NCI-H128 (cell line): ENCODE results near the gene CC2D2A.
"Not testable (repeated sequence)": the region's sequence is repeated elsewhere in the genome, so short reads cannot be mapped to it uniquely, and the experiment has no call there.

Source experiments
- DNase-seq: peaks from one replicate; lab custom pipeline; 2025; ENCODE audit not compliant: unreplicated experiment; lab: John Stamatoyannopoulos, UW

Gene CC2D2A

DNA sequence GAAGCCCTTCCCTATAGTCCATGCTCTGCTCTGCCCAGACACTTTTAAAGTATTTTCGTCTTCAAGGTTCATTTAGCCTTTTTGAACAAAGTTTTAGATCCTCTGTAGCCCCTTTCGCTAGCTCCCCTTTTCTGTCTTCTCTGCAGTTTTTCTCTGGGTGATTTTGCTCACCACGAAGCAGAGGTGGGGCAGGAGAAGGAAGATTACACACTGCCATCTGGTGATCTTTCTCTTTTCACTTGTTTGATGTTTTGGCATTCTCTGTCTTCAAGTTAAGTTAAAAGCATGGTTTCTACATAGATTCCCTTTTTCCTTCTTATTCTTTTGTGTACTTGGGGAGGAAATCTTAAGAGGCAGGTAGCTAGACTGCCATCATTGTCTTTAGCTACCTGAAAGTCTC, 43.9 kb downstream of the CC2D2A start:
- no peak for DNase-seq

DNA sequence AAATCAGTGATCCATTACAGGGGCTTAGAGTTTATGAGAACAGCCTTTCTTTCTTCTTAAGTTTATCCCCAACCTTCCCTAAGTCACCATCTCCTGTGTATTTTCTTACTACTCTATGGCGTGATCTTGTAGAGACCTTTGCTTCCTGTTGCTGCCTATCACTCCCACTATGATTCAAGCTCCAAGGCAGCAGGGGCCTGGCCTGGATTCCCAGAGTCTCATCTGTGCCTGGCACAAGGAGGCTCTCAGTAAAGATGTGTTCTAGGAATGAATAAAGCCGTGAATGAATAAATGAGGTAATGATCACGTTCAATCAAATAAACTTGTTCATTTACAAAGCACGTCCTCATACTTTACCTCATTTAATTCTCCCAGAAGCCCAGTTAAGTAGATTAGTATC, 45.4 kb downstream of the CC2D2A start:
- no peak for DNase-seq

DNA sequence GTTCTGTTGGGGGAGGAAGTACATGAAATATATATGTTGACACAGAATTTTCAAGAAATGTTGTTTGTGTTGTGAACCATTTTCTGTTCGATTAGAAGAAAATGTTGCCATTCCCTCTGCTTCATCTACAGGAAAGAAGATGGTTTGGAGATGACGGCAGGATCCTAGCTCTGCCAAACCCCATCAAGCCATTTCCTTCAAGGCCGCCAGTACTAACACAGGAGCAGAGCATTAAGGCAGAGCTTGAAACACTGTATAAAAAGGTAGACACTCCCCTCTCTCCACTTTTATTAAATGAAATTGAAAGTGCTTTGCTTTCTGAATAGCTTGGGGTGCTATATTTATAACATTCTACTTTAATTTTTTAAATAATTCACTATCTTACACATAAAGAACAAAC, 46.8 kb downstream of the CC2D2A start:
- no peak for DNase-seq

DNA sequence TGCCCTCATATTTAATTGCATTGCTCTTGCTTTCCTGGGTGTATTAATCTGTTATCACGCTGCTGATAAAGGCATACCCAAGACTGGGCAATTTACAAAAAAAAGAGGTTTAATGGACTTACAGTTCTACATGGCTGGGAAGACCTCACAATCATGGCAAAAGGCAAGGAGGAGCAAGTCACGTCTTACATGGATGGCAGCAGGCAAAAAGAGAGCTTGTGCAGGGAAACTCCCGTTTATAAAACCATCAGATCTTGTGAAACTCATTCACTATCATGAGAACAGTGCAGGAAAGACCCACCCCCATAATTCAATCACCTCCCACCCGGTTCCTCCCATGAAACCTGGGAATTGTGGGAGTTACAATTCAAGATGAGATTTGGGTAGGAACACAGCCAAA, 48.0 kb downstream of the CC2D2A start:
- DNase-seq = not testable (repeated sequence)

DNA sequence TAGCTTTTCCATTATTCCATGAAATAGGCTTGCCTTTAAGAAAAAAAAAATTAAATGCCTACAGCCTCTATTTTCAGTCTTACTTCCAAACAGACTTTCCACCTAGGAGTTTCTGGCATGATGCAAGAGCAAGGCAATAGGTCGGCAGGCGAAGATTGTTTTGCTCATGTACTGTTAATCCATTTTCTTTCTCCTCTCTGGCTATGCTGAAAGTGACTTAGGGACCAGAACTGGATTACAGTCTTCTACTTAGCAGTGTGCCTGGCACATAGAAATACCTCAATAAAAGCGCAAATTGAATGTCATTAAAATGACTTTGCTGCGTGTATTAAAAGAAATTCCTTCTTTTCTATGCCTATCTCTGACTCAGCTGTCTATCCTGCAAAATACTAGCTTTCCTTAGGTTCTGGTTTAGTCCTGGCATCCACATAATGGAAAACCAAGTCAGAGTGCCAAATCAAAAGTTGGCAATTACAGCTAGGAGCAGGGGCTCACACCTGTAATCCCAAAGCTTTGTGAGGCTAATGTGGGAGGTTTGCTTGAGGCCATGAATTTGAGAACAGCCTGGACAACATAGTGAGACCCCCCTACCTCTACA, 51.9 kb downstream of the CC2D2A start:
- DNase-seq = no peak

DNA sequence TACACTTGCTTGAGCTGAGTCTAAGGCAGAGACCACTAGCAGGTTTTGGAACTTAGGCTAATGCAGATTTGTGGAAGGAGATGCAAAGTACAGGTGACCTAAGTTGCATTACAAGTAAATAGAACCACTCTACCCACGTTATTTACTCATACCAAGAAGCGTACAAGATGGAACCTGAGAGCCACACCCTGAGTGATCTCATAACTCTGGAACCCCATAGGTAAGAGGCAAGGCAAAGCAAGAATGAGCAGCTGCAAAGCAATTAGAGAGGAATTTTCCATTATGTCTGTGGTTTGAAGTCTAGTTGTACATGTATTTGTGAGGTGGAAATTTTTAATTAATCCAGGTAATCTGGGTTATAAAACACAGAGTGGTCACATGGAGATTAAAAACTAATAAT, 55.4 kb downstream of the CC2D2A start:
- DNase-seq = no peak

DNA sequence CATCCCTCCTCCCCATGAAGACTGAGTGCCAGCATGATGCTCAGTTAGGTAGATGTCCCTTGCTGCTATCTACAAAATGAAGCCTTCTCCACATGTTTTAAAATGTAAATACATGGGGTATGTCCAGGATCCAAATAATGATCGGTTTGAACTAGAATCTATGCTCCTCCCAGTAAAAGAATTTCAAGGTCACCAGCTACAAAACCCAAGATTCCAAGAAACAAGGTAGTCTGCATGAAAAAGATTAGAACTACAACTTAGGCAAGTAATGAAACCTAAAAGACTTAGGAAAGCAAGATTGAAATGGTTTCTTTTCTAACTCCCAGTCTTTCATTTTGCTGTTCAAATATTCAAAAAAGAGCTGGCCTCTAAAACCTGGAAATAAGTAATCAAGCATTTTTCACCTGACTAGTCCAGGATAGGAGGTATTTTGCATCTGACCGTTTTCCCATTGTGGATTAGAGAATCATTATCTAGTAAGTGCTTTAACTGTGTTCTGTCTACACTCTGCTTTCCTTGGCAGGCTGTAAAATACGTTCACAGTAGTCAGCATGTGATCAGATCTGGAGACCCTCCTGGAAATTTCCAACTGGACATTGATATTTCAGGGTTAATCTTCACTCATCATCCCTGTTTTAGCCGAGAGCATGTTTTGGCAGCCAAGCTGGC, 57.4 kb downstream of the CC2D2A start:
- no peak for DNase-seq

DNA sequence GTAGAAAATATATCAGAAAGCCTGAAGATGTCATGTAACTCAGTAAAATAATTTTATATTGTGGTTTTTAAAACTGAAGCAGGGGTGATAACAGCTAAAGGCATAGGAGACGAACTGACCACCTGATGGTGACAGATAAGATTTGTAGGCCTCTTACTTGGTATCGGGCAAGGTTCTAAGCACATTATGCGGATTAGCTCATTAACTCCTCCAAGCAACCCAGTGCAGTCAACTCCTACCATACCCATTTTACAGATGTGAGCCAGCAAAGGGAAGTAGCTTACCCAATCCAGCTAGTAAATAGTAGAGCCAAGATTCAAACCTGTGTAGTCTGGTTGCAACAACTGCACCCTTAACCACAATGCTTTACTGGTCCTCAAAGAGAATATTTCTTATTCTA, 62.1 kb downstream of the CC2D2A start:
- DNase-seq = no peak

DNA sequence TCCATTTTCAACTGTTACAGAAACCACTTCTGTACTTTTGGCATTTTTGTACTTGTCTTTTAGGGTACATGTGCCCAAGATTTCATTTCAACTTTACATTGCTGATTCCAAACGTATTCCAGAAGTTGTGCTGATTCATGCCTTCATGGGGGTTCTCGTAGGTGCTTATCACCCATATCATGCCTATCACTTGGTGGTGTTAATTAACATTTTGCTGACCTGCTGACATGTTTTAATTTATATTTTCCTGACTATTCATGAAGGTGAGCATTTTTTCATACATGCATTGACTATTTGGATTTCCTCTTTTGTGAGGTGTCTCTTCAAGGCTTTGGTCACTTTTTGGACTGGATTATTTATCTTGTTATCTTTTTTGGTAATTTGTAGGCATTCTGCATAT, 64.1 kb downstream of the CC2D2A start:
- no peak for DNase-seq

DNA sequence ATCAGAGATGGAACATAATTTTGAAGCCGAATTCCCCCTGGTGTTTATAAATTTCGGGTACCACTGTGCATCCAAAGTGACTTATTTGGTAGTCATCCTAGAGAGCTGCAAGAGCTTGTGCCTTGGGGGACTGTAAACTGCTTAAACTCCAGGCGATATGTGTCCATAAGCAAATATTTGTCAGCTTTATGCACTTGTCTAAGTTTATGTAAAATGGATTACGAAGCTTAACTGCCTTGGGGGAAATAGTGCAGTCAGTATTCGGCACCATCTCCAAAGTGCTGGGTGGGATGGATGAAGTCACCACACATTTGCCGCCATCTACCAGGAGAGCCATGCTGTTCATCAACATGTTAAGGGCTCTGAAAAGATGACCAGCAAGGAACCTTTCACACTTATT, 65.9 kb downstream of the CC2D2A start:
- DNase-seq = no peak

DNA sequence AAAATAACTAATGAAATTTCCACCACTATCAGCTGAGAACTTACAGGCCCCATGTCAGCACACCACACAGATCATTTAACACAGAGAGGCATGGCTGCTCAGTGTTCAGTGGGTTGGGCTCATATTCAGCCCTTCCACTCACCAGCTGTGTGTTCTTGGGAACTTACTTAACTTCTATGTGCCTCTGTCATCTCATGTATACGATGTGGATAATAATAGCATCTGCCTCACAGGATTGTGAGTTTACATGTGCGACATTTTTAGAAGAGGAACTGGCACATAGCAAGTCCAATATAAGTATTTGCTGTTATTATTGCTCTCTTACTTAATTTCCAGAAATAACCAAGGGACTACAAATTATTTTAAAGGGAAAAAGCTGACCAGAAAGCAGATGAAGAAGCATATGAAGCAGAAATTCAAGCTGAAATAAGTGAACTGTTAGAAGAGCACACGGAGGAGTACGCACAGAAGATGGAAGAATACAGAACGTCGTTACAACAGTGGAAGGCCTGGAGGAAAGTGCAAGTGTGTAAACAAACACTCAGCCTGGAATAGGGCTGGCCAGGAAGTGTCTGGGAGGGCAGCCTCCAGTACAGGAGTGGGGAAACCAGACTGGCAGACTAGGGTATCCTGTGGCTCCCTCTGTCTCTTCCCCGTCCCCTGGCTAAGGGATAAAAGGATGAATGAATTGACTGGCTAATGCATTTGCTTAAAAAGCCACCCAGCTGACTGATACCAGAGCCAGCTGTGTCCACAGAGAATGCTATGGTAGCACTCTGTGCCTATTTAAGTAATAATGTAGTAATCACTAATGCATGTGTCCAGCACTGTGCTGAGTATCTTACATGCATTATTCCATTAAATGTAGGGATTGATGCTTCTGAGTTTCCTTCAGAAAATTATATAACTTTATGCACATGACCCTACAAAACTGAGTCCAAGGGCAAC, 67.1 kb downstream of the CC2D2A start:
- no peak for DNase-seq

DNA sequence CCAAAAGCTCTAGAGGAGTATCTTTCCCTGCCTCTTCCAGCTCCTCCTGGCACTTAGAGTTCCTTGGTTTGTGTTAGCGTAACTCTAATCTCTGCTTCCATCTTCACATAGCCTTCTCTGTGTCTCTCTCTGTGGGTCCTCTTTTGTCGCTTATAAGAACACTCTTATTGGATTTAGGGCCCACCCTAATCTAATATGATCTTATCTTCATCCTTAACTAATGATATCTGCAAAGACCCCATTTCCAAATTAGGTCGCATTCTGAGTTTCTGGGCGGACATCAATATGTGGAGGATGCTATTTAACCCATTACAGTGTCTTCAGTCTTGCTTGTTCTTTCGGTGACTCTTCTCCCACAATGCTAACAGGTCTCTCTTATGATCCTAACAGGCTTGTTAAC, 72.3 kb downstream of the CC2D2A start:
- no peak for DNase-seq

DNA sequence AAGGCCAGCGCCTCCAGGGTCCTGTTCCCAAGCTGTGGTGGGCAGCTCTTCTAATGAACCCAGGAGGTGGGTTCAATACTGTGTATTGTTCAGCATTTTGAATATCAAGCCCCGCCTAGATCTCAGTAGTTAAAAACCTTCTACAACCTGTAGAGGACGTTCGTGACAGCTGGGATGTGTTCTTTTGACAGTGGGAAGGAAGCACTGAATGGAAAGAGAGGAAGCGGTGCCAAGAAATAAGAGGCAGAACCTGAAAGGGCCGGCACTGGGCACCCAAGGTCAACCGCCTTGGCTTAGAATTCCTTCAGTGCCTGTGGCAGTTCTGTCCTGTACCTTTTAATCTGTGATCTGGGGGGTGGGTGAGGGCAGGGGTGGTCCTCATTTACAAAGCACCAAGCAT, 73.1 kb downstream of the CC2D2A start:
- DNase-seq = no peak

DNA sequence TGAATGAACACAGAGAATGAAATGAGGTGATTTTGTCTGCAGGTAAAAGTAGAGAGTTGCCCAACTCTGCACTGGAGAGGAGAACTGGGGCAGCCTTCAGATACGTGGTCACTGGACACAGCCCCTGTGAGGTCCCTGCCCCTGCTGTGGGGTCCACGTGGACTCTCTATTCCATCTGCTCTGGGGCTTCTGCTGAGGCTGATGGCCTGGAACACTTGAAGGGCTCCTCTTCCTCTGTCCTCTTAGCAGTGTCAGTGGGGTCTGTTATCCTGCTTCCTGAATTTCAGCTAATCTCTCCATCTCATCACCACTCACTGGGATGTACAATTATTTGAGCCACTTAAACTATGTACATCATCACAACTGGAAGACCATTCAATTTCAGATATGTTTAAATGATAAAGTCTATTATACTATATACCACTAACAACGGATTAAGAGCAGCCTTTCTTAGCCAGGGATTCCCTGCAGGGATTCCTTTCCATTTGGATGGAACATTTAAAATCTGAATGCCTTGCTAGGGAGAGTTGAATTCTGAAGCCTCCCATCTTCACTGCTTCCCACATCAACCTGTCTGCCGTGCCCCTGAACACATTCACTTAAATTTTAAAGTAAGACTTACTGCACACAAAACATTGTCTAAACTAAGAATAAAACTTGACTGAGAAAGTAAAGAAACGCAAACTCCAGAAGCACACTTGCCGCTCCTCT, 74.0 kb downstream of the CC2D2A start:
- no peak for DNase-seq

DNA sequence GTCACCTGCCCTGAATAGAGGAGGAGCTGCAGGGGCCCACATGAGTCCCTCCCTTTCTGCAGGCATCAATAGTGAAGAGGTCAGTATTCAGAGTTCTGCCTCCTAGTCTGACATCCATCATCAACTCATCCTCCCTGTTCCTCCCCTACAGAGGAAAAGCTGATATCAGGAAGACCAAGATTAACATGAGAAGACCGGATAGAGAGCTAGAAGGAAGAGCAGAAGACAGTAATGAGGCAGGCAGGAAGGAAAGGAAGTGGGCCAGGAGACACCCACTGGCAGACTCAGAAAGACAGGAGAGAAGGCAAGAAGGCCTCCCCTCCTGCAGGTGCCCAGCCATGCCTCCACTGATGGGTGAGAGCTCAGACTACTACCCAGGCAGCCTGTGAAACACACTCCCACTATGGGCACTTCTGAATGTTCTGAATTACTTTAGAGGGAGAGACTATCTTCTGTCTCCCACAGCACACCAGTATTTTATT, 74.6 kb downstream of the CC2D2A start:
- DNase-seq = no peak

DNA sequence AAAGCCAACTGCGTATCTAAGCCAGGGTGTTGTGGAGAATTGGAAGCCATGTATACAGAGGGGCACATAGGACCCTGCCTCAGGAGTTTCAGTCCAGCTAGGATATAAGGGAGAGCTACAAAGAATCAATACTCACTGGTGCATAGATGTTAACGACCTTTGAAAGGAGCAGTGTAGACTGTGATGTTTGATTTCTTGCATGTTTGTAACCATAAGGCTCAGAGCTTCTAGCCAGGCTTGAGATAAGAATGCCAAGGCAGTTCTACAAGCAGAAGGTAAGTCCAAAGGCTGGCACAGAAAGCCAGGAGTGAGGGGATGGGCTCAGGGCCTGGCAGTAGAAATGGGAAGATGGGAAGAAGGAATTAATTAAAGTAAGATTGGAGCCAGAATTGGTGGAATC, 75.7 kb downstream of the CC2D2A start:
- DNase-seq = no peak

DNA sequence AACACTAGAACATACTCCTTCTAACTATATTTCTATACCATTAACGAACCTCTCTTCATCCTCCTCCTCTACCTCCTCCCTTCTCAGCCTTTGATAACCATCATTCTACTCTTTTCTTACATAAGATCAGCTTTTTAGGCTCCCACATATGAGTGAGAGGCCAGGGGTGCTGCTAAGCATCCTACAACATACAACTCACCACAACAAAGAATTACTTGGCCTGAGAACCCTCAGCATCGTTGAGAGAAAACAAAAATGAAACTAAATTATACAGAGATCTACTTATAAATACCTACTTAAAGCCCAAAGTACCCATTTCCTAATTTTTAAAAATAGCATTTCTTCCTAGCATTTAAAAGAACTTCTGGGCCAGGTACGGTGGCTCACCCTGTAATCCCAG, 77.7 kb downstream of the CC2D2A start:
- DNase-seq = no peak

DNA sequence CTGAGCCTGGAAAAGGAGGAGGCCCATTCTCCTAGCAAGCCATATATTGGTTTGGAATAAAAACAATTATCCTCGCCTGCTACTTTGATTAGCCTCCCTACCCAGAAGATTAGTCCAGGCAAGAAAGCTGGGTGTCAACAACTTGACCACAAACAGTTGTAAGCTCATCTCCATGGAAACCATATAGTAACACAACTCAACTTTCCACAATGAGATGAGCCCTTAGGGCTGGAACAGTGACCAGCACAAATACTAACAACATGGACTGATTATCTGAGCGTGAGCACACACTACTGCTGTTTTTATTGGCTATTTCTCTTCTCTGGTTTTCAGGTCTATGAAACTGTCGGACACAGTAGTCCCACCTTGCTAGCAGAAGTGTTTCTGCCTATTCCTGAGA, 80.8 kb downstream of the CC2D2A start:
- DNase-seq = no peak

DNA sequence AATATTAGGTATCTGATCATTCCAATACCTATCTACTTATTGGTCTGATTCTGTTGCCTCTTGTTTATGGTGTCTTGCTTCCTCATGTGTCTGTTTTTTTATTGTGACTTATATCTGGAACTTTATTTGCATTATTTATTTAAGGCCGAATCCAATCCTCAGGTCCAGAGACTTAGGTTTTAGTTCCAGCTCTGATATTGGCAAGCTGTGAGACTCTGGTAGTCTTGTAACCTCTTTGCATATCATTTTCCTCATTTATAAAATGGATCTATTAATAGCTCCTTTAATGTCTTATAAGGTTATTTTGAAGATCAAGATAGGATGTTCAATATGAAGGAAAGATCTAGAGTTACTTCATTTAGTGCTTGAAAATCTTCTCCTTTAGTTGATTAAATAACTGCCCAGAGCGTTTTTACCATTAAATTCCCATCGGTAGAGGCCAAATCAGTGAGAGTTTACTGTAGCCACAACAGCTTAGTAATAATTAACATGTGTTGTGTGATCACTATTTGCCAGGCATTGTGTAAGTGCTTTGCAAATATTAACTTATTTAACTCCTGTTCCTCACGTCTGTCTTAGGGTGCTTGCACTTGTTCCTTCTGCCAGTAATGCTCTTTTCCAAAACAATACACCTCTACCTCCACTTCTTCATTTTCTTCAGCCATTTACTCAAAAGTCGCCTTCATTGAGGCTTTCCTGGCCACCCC, 82.2 kb downstream of the CC2D2A start:
- no peak for DNase-seq

DNA sequence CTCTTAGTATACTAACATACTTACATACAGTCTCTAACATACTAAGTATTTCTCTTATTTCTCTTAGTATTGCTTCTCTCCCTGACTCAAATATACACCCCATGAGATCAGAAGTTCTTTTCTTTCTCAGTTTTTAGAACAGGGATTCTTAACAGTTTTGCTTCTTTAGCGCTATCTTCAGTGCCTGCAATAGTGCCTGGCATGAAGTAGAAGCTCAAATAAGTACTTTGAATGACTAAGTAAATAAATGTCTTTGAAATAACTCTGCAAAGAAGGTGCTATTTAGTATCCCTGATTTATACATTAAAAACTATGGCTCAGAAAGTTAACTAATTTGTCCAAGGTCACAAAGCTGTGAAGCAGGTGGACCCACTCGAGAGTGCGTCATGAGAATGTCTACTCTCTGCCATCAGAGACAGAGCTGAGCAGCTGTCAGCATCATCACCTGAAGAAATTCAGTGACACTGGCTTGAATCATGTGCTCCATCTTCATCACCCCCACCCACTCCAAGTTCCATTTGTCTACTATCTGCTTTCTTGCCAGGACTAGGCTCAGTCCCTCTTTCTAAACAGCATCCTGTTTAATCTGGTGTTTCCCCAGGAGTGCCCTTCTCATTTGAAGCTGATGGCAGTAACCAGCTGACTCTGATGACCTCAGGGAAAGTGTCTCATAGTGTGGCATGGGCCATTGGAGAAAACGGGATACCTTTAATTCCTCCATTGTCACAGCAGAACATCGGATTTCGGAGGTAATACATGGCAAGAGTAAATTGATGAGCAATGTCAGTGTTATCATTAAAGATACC, 83.1 kb downstream of the CC2D2A start:
- no peak for DNase-seq
